SW480 (cell line): ENCODE data around the gene CENPF.

Experiments used
- DNase-seq: peaks from one replicate; pipeline ENCODE4 v3.0.0-alpha.2; 2016; ENCODE audit warnings: low spot score

CENPF gene

DNA sequence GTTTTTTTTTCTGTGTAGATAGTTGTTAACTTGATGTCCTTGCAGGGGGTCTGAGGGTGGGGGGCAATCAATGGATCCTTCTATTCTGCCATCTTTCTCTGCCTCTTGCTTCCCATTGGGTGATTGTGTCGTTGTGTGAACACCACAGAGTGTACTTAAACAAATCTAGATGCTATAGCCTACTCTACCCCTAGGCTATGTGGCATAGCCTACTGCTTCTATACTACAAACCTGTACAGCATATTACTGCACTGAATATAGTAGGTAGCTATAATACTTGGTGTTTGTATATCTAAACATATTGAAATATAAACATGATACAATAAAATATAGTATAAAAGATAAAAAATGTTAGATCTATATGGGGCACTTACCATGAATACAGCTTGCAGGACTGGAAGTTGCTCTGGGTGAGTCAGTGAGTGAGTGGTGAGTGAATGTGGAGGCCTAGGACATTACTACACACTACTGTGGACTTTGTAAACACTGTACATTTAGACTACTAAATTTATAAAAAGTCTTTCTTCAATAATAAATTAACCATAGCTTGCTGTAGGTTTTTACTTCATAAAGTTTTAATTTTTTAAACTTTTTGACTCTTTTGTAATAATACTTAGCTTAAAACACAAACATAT lies 105.4 kb downstream of the CENPF start:
- DNase-seq = no peak

GRCh38 chr1:214709241-214709640 lies 106.2 kb downstream of the CENPF start:
- DNase-seq = no peak

DNA sequence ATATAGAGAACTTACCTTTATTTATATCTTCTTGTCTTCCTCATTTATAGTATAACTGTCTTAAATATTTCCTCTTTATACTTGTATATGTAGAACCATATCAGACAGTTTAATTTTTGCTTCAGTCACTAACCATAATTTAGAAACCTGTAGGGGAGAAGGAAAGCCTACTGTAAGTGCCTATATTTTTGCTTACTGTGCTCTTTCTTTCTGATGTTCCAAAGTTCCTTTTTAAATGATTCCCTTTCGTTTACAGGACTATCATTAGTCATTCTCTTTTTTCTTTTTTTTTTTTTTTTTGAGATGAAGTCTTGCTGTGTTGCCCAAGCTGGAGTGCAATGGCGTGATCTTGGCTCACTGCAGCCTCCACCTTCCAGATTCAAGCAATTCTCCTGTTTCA lies 109.7 kb downstream of the CENPF start:
- DNase-seq = no peak
